GM21360 (cell line): ENCODE measurements around the gene SLC52A3.

ENCODE experiments used
- ATAC-seq: cut with Tn5 transposase; IDR thresholded peaks from one replicate; pipeline ENCODE4 v1.9.1; 2021; ENCODE audit warnings: mild to moderate bottlenecking, moderate library complexity; ENCODE audit not compliant: unreplicated experiment

SLC52A3 gene

GRCh38 chr20:770691-771090 is 2.4 kb upstream of the SLC52A3 start:
- no peak for ATAC-seq

DNA sequence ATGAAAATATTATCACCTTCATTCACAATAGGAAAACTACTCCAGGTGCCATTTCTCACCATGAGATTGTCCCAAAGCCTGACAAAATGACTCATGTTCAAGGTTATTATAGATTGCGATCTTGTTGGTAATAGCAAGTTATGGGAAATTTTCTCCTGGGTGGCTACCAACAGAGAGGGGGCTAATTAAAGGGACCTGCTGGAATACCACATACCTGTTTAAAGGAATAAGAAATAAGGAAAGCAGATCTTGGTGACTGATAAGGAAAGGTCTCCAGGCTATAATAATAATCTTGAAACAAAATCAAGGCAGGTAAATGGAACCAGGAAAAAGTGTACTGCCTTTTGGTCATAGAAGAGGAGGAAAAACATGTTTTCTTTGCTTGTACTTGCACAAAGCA is 1.4 kb downstream of the SLC52A3 start:
- no peak for ATAC-seq

DNA sequence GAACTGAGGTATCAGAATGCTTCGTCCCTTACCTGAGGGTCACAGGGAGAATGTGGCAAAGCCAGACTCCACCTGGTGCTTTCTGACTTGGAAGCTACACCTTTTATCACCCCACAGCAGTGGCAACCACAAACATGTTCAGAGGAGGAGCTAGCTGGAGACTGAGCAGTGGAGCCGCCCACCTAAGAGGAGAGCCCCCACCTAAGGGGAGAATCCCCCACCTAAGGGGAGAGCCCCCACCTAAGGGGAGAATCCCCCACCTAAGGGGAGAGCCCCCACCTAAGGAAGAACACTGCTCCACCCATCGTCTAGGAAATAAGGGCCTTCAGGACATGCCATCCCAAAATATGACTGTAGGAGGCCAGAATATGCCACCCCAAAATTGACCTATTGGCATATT is 4.0 kb downstream of the SLC52A3 start:
- no peak for ATAC-seq

GRCh38 chr20:761418-762381 is 6.6 kb downstream of the SLC52A3 start:
- ATAC-seq, result no peak

DNA sequence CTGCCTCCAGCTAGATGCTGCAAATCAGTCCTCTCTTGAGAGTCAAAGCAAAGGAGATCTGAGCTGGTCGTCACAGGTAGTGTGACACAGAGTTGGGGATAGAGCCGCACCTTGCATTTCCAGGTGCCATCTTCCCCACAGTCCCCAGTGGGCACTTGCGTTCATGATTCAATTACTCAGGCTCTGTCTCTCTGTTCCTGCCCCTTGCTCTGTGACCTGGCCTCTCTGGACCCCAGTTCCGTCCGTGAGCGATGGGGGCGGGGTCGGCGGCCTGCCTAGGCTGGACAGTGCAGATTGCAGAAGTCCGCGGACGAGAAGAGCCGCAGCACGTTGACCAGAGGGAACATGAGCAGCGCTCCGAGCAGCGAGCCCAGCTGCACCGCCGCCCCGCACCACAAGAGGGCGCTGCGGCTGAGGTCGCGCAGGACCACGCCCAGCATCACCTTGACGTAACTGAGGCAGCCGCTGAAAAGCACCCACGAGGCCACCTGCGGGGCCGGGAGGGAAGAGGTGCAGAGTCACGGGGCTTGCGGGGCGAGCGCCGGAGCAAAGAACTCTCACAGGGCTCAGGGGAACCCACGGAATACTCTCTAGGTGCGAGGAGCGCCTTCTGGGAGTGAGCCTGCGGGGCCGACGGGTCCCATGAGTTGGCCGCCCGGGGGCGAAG is 7.4 kb downstream of the SLC52A3 start:
- ATAC-seq, result no peak

GRCh38 chr20:757506-757905 is 10.8 kb downstream of the SLC52A3 start:
- ATAC-seq, result no peak

GRCh38 chr20:755941-756340 is 12.4 kb downstream of the SLC52A3 start:
- ATAC-seq, result no peak

GRCh38 chr20:754904-755303 is 13.4 kb downstream of the SLC52A3 start:
- ATAC-seq, result no peak

GRCh38 chr20:753897-754635 is 14.2 kb downstream of the SLC52A3 start:
- ATAC-seq, result no peak

- ATAC-seq, result no peak
These were observed 15.2 kb downstream of the SLC52A3 start for GRCh38 chr20:753136-753535.

DNA sequence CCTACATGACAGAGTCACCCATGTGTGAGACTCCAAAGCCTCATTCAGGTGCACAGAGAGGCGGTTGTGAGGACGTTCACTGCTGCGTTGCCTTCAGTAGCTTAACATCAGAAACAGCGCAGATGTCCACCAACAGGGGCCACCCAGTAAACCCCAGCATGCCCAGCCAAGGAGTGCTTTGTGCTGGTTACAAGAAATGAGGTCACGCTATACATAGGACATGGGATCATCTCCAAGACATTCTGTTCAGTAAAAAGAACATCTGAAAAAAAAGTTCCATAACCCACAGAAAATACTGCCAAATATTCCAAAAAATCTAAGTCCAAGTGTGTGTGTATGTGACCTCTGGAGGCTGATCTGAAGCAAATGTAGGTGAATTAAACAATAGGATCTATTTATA is 16.0 kb downstream of the SLC52A3 start:
- no peak for ATAC-seq

DNA sequence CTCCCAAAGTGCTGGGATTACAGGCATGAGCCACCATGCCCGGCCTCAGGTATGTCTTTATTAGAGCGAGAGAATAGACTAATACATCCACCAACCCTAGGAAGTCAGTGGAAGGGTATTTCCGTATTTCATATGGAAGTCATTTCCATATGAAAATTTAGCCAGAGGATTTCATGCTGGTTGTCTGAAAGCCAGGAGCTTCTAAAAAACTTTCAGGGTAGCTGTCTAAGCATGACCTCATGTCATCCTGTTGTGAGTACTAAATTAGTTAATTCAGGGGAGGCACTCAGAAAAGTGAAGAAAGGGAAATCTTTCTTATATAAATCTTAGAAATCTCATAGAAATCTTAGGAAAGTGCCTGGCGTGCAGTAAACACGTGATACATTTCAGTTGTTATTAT is 16.5 kb downstream of the SLC52A3 start:
- ATAC-seq, result no peak

GRCh38 chr20:750801-751200 is 17.5 kb downstream of the SLC52A3 start:
- ATAC-seq, result no peak

DNA sequence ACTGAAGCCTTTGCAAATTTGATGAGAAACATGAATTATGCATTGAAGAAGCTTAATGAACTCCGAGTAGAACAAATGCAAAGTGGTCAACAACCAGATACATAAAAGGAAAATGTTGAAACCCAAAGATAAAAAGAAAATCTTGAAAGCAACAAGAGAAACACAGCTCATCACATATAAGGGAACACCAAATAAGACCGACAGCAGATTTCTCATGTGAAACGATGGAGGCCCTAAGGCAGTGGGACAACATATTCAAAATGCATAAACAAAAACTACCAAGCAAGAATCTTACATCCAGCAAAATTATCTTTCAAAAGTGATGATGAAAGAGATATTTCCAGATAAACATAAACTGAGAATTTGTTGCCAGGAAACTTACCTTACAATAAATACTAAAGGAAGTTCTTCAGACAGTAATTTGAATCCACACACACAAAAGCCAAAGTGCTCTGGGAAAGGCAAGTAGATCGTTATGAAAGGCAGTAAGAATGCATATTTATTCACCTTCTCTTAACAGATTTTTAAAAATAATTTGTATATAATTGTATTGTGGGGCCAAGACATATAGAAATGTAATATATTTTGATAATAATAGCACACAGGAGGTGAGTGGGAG is 22.5 kb downstream of the SLC52A3 start:
- ATAC-seq, result no peak

- ATAC-seq, result no peak
These were observed 26.1 kb downstream of the SLC52A3 start for GRCh38 chr20:742156-742555.

DNA sequence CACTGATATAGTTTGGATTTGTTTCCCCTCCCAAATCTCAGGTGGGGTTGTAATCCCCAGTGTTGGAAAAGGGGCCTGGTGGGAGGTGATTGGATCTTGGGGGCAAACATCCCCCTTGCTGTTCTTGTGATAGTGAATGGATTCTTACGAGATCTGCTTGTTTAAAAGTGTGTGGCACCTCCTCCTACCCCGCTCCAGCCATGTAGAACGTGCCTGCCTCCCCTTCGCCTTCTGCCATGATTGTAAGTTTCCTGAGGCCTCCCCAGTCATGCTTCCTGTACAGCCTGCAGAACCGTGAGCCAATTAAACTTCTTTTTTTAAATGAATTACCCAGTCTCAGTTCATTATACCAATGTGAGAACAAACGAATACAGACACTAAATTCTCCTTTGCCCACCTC is 26.7 kb downstream of the SLC52A3 start:
- ATAC-seq, result no peak

GRCh38 chr20:740162-740561 is 28.1 kb downstream of the SLC52A3 start:
- ATAC-seq, result no peak

DNA sequence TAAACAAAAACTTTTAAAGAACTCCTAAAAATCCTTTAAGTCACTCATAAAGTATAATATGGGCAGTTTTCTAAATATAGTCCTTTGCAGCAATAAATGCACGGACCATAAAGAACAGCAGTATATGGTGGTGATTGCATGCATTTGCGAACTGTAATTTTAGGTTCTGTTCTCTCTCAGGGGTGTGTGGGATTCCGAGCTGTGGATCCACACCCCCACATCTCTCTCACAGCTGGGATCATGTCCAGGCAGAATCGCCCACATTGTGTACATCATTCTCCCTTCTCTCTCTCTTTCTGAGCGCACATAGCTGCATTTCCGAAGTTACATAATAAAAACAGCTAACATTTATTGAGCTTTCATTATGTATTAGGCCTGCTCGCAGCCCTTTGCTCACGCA is 28.6 kb downstream of the SLC52A3 start:
- no peak for ATAC-seq

- no peak for ATAC-seq
These were observed 34.4 kb downstream of the SLC52A3 start for GRCh38 chr20:733861-734260.

DNA sequence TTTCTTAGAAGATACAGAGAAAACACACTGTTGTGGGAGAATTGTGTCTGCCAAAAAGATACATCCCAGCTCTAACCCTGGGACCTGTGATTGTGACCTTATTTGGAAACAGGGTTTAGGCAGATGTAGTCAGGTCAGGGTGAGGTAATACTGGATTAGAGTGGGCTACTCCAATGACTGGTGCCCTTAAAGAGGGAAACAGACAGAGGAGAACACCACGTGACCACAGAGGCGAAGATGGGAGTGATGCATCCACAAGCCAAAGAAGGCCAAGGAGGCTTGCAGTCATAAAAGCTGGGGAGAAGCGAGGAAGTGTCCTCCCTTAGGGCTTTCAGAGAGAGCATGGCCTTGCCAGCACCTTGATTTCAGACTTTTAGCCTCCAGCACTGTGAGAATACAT is 35.6 kb downstream of the SLC52A3 start:
- ATAC-seq, result no peak

DNA sequence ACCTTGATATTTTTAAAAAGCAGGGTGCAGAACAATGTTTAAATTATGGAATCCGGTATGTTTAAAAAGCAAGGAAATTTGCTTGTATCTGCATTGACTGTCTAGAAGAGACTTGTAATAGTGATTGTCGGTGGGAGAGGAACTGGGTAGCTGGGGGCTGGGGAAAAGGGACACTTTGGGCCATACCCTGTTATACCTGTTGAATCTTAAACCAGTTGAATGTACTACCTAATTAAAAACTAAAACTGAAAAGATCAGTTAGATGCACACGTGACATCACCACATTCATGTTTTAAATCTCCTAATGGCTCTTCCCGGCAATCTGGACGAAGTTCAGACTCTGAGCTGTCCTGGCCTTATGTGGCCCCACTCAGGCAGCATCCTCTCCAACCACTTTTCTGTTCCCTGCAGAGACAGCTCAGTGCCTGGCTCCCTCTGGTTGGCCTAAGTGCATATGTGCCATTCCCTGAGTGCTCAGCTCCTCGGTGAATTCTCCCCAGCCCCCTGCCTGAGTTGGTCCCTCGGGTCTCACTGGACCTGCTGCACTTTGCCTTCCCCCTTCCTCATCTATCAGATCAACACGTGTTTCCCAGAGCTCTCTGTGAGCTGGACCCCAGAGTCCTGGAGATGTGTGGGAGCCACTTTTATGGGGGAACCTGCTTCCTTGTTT is 36.3 kb downstream of the SLC52A3 start:
- ATAC-seq, result no peak
